Measurements from ENCODE around the gene YAP1.

Gene YAP1

DNA sequence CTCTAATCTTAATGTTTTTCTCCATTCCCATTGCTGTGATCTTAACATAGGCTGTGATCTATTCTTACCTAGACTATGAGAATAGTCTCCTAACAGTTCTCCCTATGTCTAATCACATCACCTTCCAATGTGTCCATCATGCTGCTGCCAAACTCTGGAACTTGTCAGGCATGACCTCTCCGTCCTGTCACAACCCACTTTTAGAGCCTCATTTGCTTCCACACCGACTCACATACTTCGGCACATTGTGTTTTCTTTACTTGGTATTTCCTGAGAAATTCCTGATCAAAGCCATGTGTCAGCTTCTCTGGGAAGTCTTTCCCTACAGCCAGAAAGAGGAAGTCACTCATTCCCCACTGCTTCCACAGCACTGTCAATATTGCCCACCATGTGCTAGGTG lies 166.5 kb downstream of the YAP1 start:
- DNase-seq (ENCODE audit: low read depth), result no peak
- no peak overlapping the region for H3K4me3 ChIP-seq (ENCODE audit: low read depth, low read length)
- TF ChIP-seq, protein P1, sequence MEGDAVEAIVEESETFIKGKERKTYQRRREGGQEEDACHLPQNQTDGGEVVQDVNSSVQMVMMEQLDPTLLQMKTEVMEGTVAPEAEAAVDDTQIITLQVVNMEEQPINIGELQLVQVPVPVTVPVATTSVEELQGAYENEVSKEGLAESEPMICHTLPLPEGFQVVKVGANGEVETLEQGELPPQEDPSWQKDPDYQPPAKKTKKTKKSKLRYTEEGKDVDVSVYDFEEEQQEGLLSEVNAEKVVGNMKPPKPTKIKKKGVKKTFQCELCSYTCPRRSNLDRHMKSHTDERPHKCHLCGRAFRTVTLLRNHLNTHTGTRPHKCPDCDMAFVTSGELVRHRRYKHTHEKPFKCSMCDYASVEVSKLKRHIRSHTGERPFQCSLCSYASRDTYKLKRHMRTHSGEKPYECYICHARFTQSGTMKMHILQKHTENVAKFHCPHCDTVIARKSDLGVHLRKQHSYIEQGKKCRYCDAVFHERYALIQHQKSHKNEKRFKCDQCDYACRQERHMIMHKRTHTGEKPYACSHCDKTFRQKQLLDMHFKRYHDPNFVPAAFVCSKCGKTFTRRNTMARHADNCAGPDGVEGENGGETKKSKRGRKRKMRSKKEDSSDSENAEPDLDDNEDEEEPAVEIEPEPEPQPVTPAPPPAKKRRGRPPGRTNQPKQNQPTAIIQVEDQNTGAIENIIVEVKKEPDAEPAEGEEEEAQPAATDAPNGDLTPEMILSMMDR (IDR thresholded peaks at IDR 0.05; ENCODE audit: control insufficient read depth, extremely low read depth, insufficient read depth), result no peak

DNA sequence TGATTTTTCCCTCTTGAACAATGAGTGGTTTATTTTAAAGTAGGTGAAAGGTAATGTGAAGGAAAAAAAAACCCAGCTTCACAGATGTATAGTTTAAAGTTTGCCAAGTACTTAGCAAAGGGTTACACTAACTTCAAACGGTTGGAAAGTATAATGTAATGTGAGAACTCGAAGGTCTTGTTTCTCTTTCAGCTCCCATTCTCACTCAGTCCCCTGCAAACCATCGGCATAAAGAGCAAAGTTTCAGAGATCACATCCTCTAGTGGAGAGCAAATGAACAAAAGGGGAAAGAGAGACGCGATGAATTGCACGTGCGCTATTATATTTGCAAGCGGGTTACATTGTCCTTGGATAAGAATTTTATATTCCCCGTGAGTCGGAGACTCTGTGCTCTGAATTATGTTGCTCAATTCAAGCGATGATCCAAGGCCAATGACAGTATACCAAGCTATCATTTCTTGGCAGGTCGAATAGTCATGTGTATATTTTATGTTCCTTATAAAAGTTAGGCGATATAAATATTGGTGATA lies 169.5 kb downstream of the YAP1 start:
- DNase-seq (ENCODE audit: low read depth), result peak; percentile 83
- peak overlapping the region; percentile 29 for H3K4me3 ChIP-seq (ENCODE audit: low read depth, low read length)
- TF ChIP-seq, protein P1 (IDR thresholded peaks at IDR 0.05; ENCODE audit: control insufficient read depth, extremely low read depth, insufficient read depth), result peak; percentile 48

DNA sequence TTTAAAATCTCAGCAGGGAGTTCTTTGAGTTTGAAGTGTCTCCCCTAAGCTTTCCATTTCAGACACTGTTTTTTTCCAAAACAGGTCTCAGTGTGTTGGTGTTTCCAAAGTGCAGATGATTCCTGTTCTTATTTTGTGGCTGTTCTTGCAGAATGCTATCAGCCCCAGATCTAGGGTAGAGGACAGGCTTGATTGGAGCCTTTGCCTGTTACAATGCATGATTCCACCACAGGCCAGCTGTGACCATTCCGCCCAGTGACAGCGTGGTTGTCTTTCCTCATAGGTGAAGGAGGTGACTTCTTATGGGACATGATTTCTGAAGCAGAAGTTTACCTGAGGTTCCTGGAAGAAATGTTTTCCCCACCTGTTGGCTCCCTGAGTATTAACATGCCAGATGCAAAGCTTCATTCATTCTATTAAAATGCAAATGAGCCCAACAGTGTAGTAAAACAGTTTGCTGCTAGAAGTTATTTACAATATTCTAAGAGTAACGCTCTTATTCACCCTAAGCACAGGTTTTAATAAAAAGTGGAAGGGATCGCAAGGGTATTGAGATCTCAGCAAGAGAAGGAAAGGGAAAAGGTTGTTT lies 170.1 kb downstream of the YAP1 start:
- peak overlapping the region; percentile 11; the same call in 1 of the 2 replicates for H3K4me3 ChIP-seq (ENCODE audit: low read depth, low read length)
- DNase-seq (ENCODE audit: low read depth), result peak; percentile 68
- TF ChIP-seq, protein P1 (IDR thresholded peaks at IDR 0.05; ENCODE audit: control insufficient read depth, extremely low read depth, insufficient read depth), result 0 out of 2 replicates have a peak, but pooled peaks have one; percentile 1

Data from LNCaP clone FGC (cell line).